ENCODE data around the gene ZNF536.

The ZNF536 gene

GRCh38 chr19:30375553-30376031 is 3.4 kb downstream of the ZNF536 start:
- no peaks in the 10 kb centered on the region for H3K36me3 ChIP-seq (replicated peaks; ENCODE audit: insufficient read depth, low read length)
- H3K79me2 ChIP-seq (ENCODE audit: low read length), result no peaks in the 10 kb centered on the region
- H3K9me3 ChIP-seq (replicated peaks; ENCODE audit: insufficient read depth, low read length), result no peaks in the 10 kb centered on the region
- no peaks in the 10 kb centered on the region for H4K20me1 ChIP-seq (ENCODE audit: insufficient read depth, low read length)
- H3K27ac ChIP-seq (ENCODE audit: low read length), result no peak overlapping the region
- TF ChIP-seq EZH2phosphoT487 (IDR thresholded peaks at IDR 0.05; ENCODE audit: low read length) (no peak), EZH2 (optimal IDR thresholded peaks at IDR 0.05; ENCODE audit: low read depth, low read length) (no peak), CTCF (IDR thresholded peaks at IDR 0.05; ENCODE audit: low read length) (no peak)
- DNase-seq, result no peak
- H2AFZ ChIP-seq (ENCODE audit: low read length), result no peak overlapping the region
- H3K27me3 ChIP-seq (replicated peaks; ENCODE audit: insufficient read depth, low read length), result peaks cover 33% of the 10 kb centered on the region
- no peak overlapping the region for H3K4me3 ChIP-seq (ENCODE audit: low read length)
- H3F3A ChIP-seq (ENCODE audit: insufficient read depth, low read length), result no peaks in the 10 kb centered on the region
- no peaks in the 10 kb centered on the region for H3K4me1 ChIP-seq (ENCODE audit: low read length)
- no peak overlapping the region for H3K9ac ChIP-seq (ENCODE audit: low read length)
- no peak overlapping the region for H3K4me2 ChIP-seq (ENCODE audit: low read depth, low read length)
- H3K9me2 ChIP-seq (replicated peaks; ENCODE audit: insufficient read depth, low read length), result no peaks in the 10 kb centered on the region

GRCh38 chr19:30376272-30376671 is 4.1 kb downstream of the ZNF536 start:
- no peaks in the 10 kb centered on the region for H4K20me1 ChIP-seq (ENCODE audit: insufficient read depth, low read length)
- H3K9me2 ChIP-seq (replicated peaks; ENCODE audit: insufficient read depth, low read length), result no peaks in the 10 kb centered on the region
- H3F3A ChIP-seq (ENCODE audit: insufficient read depth, low read length), result no peaks in the 10 kb centered on the region
- no peak overlapping the region for H3K9ac ChIP-seq (ENCODE audit: low read length)
- no peak overlapping the region for H3K4me3 ChIP-seq (ENCODE audit: low read length)
- H3K9me3 ChIP-seq (replicated peaks; ENCODE audit: insufficient read depth, low read length), result no peaks in the 10 kb centered on the region
- H3K27ac ChIP-seq (ENCODE audit: low read length), result no peak overlapping the region
- TF ChIP-seq EZH2phosphoT487 (IDR thresholded peaks at IDR 0.05; ENCODE audit: low read length) (no peak), CTCF (IDR thresholded peaks at IDR 0.05; ENCODE audit: low read length) (no peak), EZH2 (optimal IDR thresholded peaks at IDR 0.05; ENCODE audit: low read depth, low read length) (no peak)
- H3K36me3 ChIP-seq (replicated peaks; ENCODE audit: insufficient read depth, low read length), result no peaks in the 10 kb centered on the region
- no peak for DNase-seq
- H2AFZ ChIP-seq (ENCODE audit: low read length), result no peak overlapping the region
- H3K27me3 ChIP-seq (replicated peaks; ENCODE audit: insufficient read depth, low read length), result peaks cover 27% of the 10 kb centered on the region
- H3K79me2 ChIP-seq (ENCODE audit: low read length), result no peaks in the 10 kb centered on the region
- no peak overlapping the region for H3K4me2 ChIP-seq (ENCODE audit: low read depth, low read length)
- no peaks in the 10 kb centered on the region for H3K4me1 ChIP-seq (ENCODE audit: low read length)

GRCh38 chr19:30376826-30377425 is 4.7 kb downstream of the ZNF536 start:
- H3K79me2 ChIP-seq (ENCODE audit: low read length), result no peaks in the 10 kb centered on the region
- H4K20me1 ChIP-seq (ENCODE audit: insufficient read depth, low read length), result no peaks in the 10 kb centered on the region
- H2AFZ ChIP-seq (ENCODE audit: low read length), result no peak overlapping the region
- H3K4me1 ChIP-seq (ENCODE audit: low read length), result no peaks in the 10 kb centered on the region
- H3K27me3 ChIP-seq (replicated peaks; ENCODE audit: insufficient read depth, low read length), result peaks cover 27% of the 10 kb centered on the region
- H3K9me3 ChIP-seq (replicated peaks; ENCODE audit: insufficient read depth, low read length), result no peaks in the 10 kb centered on the region
- no peaks in the 10 kb centered on the region for H3K9me2 ChIP-seq (replicated peaks; ENCODE audit: insufficient read depth, low read length)
- no peak overlapping the region for H3K9ac ChIP-seq (ENCODE audit: low read length)
- no peak for TF ChIP-seq CTCF (IDR thresholded peaks at IDR 0.05; ENCODE audit: low read length)
- no peaks in the 10 kb centered on the region for H3K36me3 ChIP-seq (replicated peaks; ENCODE audit: insufficient read depth, low read length)
- no peak overlapping the region for H3K4me3 ChIP-seq (ENCODE audit: low read length)
- no peak overlapping the region for H3K27ac ChIP-seq (ENCODE audit: low read length)
- no peak overlapping the region for H3K4me2 ChIP-seq (ENCODE audit: low read depth, low read length)
- no peaks in the 10 kb centered on the region for H3F3A ChIP-seq (ENCODE audit: insufficient read depth, low read length)
- DNase-seq, result no peak
